ENCODE measurements around the gene TPRG1.

TPRG1 gene

GRCh38 chr3:189355481-189356201 lies 183.9 kb downstream of the TPRG1 start:
- DNase-seq (ENCODE audit: low read depth in 2 of 2), result peak in 1 of 2 donors; percentile 8

DNA sequence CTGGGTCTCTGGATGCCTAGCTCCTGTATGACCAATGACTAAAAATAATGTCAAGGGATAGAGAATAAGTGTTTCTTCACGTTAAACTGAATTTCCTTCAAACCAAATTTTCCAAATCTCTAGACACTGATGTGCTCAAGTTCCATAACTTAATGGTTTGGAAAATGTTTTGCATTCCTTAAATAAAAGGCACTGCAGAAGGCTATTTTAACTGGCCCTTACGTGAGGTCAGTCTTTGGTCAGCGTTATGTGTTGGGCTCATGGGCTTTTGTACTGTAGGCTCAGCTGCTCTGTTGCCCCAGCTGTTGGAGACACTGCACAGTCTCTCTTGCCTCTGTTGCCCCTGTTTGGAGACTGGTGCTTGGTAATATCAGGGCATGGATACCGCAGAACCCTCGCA lies 188.5 kb downstream of the TPRG1 start:
- no peak for DNase-seq (ENCODE audit: low read depth in 2 of 2)

- no peak for DNase-seq (ENCODE audit: low read depth in 2 of 2)
Observed at GRCh38 chr3:189361103-189361835, 189.5 kb downstream of the TPRG1 start.

GRCh38 chr3:189363590-189364255 lies 192.0 kb downstream of the TPRG1 start:
- no peak for DNase-seq (ENCODE audit: low read depth in 2 of 2)

- DNase-seq (ENCODE audit: low read depth in 2 of 2), result no peak
Observed at GRCh38 chr3:189365609-189366564, 194.1 kb downstream of the TPRG1 start.

GRCh38 chr3:189368384-189368783 lies 196.6 kb downstream of the TPRG1 start:
- DNase-seq (ENCODE audit: low read depth in 2 of 2), result no peak

DNA sequence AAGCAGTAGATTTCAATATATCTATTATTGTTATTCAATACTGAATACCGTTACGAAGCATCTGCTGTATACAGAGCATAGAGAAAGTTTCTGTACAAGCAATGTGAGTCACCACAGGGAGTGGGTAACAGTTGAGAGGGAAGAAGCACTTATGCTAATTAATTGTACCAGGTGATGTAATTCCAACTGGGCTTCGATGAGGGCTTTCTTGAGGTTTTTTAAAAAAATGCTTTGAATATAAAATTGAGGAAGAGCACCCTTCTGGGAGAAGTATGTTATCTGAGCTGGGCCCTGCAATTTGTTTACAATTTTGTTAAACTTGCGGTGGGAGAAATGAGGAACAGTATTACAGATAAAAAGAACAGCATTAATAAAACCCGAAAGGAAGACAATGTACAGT lies 197.9 kb downstream of the TPRG1 start:
- no peak for DNase-seq (ENCODE audit: low read depth in 2 of 2)

DNA sequence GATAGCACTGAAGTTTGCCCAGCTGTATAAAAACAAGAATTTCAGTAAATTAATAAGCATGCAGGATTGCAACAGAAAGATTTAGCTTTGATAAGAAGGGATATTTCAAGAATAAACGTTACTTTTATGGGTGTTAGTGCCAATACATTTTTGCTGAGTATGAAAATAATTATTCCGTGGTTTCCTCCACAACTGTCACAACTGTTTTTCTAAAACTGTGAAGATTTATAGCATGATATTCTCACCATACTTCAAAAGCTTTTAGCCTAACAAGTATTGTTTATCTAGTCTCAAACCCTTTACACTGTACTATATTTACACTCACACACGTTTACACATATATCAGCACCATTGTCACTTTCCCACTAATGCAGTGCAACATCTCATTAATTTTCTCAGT lies 200.5 kb downstream of the TPRG1 start:
- DNase-seq (ENCODE audit: low read depth in 2 of 2), result no peak
